Stimulated activated naive B cell treated with anti-CD40 and anti-IgM and Interleukin-4, amounts not matched to agents 10 μg/mL and 1 μg/mL and 100 μg/mL, for 72 hours (primary cell): Measurements from ENCODE around the gene PCDHGB1.
"Not testable (repeated sequence)": the region's sequence is repeated elsewhere in the genome, so short reads cannot be mapped to it uniquely, and the experiment has no call there.

Source experiments
- ATAC-seq, 2 donors: fragments of 150-1000 bp; cut with Tn5 transposase; replicated peaks; 2 replicates each; pipeline ENCODE4 v1.10.0; 2021; ENCODE audit warnings: moderate library complexity in 1 of 2
- DNase-seq: peaks from one replicate; pipeline ENCODE4 v3.0.0; 2021
- H3K27ac Mint-ChIP-seq: one replicate; pipeline ENCODE4 v1.8.0; 2022; ENCODE audit warnings: mild to moderate bottlenecking, mixed read lengths
- H3K27me3 Mint-ChIP-seq, 2 donors: one replicate each; pipeline ENCODE4 v1.8.0; 2022; ENCODE audit warnings: mixed read lengths in 2 of 2
- H3K36me3 Mint-ChIP-seq, 2 donors: one replicate each; pipeline ENCODE4 v1.8.0; 2022; ENCODE audit warnings: mixed read lengths in 2 of 2, mild to moderate bottlenecking in 1 of 2
- H3K4me1 Mint-ChIP-seq, 2 donors: one replicate each; pipeline ENCODE4 v1.8.0; 2022; ENCODE audit warnings: mixed read lengths in 2 of 2, mild to moderate bottlenecking in 1 of 2
- H3K4me3 Mint-ChIP-seq, 2 donors: one replicate each; pipeline ENCODE4 v1.8.0; 2022; ENCODE audit warnings: mild to moderate bottlenecking in 2 of 2, mixed read lengths in 2 of 2, moderate library complexity in 1 of 2
- H3K9me3 Mint-ChIP-seq, 2 donors: one replicate each; pipeline ENCODE4 v1.8.0; 2022; ENCODE audit warnings: mixed read lengths in 2 of 2, mild to moderate bottlenecking in 1 of 2

The PCDHGB1 gene

DNA sequence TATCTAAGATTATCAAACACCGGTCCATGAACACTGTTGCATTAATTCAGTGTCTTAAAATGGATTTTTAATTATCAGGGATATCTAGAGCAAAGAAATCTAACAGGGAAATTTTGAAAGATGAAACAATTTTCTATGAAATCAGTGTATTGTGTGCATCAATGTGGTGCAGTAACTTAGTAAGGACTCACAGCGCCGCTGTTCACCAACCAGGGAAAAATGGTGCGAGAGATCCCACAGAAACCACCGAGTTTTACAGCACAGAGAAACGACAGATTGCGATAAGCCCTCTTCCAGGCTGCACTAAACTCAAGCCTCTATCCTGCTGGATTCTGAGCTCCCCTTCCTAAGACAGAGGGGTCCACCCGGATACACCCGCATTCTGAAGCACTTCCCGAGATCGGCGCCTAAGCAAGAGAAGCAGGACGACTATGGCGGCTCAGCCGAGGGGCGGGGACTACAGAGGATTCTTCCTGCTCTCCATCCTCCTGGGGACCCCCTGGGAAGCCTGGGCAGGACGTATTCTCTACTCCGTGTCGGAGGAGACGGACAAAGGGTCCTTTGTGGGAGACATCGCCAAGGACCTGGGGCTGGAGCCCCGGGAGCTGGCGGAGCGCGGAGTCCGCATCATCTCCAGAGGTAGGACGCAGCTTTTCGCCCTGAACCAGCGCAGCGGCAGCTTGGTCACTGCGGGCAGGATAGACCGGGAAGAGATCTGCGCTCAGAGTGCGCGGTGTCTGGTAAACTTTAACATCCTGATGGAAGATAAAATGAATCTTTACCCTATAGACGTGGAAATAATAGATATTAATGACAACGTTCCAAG is 32.8 kb downstream of the PCDHGB1 start, which contains the start of gene PCDHGA7:
Gene PCDHGA7 (plus strand): TSS at position 274 of the 826 bp plus-strand sequence. CDS start 158 bp downstream, at position 432.
- ATAC-seq: no peak
- Mint-ChIP-seq H3K36me3 (peaks cover 4 to 5% of the 10 kb centered on the region in 2 donors), H3K27ac (peak within 1 kb of the TSS; percentile 14), H3K4me1 (peaks cover 0 to 4% of the 10 kb centered on the region in 2 donors), H3K27me3 (peaks cover 57 to 69% of the 10 kb centered on the region in 2 donors), H3K4me3 (peak within 1 kb of the TSS; percentile 70 to 81), H3K9me3 (peaks cover 7 to 8% of the 10 kb centered on the region in 2 donors)
- no peak for DNase-seq

DNA sequence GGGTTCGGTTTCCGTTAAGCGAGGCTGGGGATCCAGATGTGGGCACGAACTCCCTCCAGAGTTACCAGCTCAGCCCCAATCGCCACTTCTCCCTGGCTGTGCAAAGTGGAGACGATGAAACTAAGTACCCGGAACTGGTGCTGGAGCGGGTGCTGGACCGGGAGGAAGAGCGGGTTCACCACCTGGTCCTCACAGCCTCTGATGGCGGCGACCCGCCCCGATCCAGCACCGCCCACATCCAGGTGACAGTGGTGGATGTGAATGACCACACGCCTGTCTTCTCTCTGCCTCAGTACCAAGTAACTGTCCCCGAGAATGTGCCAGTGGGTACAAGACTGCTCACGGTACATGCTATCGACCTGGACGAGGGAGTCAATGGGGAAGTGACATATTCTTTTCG is 33.4 kb downstream of the PCDHGB1 start:
- no peak for DNase-seq
- no peak overlapping the region for H3K27ac Mint-ChIP-seq
- H3K9me3 Mint-ChIP-seq: peaks cover 8 to 9% of the 10 kb centered on the region in 2 donors
- H3K4me3 Mint-ChIP-seq: peak overlapping the region in 1 of 2 donors; percentile 81
- ATAC-seq: no peak
- peaks cover 0 to 4% of the 10 kb centered on the region in 2 donors for H3K4me1 Mint-ChIP-seq
- H3K36me3 Mint-ChIP-seq: peaks cover 4 to 6% of the 10 kb centered on the region in 2 donors
- H3K27me3 Mint-ChIP-seq: peaks cover 58 to 71% of the 10 kb centered on the region in 2 donors

DNA sequence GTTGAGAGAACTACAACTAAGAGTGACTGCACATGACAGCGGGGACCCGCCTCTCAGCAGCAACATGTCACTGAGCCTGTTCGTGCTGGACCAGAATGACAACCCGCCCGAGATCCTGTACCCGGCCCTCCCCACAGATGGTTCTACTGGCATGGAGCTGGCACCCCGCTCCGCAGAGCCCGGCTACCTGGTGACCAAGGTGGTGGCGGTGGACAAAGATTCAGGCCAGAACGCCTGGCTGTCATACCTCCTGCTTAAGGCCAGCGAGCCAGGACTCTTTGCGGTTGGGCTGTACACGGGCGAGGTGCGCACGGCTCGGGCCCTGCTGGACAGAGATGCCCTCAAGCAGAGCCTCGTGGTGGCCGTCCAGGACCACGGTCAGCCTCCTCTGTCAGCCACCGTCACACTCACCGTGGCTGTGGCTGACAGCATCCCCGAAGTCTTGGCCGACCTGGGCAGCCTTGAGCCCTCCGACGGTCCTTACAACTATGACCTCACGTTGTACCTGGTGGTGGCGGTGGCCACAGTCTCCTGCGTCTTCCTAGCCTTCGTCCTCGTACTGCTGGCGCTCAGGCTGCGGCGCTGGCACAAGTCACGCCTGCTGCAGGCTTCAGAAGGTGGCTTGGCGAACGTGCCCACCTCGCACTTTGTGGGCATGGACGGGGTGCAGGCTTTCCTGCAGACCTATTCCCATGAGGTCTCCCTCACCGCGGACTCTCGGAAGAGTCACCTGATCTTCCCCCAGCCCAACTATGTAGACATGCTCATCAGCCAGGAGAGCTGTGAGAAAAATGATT is 34.8 kb downstream of the PCDHGB1 start:
- Mint-ChIP-seq H3K4me3 (no peak overlapping the region), H3K4me1 (peaks cover 0 to 4% of the 10 kb centered on the region in 2 donors), H3K9me3 (peaks cover 9 to 10% of the 10 kb centered on the region in 2 donors), H3K36me3 (peaks cover 9 to 10% of the 10 kb centered on the region in 2 donors), H3K27ac (no peak overlapping the region), H3K27me3 (peaks cover 71 to 79% of the 10 kb centered on the region in 2 donors)
- ATAC-seq (no peak), DNase-seq (no peak)

DNA sequence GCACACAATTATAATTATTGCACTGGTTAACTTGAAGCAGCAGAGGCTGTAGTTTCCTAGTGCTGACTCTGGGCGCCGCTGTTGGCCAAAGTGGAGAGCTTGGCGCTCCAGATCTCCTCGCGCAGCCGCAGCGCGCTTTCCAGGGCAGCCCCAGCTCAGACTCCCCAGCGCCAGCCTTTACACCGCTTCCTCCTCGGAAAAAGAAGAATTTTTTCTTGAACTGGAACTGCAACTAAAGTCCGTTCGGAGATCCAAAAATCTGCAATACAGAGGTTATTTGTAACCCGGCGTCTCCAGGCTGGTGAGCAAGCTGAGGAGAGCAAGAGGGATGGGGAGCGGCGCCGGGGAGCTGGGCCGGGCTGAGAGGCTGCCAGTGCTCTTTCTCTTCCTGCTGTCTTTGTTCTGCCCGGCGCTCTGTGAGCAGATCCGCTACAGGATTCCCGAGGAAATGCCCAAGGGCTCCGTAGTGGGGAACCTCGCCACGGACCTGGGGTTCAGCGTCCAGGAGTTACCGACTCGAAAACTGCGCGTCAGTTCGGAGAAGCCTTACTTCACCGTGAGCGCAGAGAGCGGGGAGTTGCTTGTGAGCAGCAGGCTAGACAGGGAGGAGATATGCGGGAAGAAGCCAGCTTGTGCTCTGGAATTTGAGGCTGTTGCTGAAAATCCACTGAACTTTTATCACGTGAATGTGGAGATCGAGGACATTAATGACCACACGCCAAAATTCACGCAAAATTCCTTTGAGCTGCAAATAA is 37.8 kb downstream of the PCDHGB1 start, which contains the start of gene PCDHGB4:
Gene PCDHGB4 (plus strand): TSS at position 142 of the 755 bp plus-strand sequence. CDS start 187 bp downstream, at position 329.
- H3K27ac Mint-ChIP-seq, H3K4me1 Mint-ChIP-seq, DNase-seq: not testable (repeated sequence)
- peaks cover 17 to 19% of the 10 kb centered on the region in 2 donors for H3K9me3 Mint-ChIP-seq
- peaks cover 70 to 85% of the 10 kb centered on the region in 2 donors for H3K27me3 Mint-ChIP-seq
- ATAC-seq: peak in 1 of 2 donors; percentile 34
- peak within 1 kb of the TSS; percentile 57 to 68 for H3K4me3 Mint-ChIP-seq
- H3K36me3 Mint-ChIP-seq: peaks cover 11 to 19% of the 10 kb centered on the region in 2 donors

DNA sequence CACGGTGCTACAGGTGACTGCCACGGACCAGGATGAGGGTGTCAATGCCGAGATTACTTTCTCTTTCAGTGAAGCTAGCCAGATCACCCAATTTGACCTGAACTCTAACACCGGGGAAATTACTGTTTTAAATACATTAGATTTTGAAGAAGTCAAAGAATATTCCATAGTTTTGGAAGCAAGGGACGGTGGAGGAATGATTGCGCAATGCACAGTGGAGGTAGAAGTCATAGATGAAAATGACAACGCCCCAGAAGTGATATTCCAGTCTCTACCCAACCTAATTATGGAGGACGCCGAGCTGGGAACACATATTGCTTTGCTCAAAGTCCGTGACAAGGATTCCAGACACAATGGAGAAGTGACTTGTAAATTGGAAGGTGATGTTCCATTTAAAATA is 38.8 kb downstream of the PCDHGB1 start:
- ATAC-seq: no peak
- peaks cover 0 to 5% of the 10 kb centered on the region in 2 donors for H3K4me1 Mint-ChIP-seq
- no peak overlapping the region for H3K27ac Mint-ChIP-seq
- no peak overlapping the region for H3K4me3 Mint-ChIP-seq
- DNase-seq: no peak
- peaks cover 9 to 17% of the 10 kb centered on the region in 2 donors for H3K36me3 Mint-ChIP-seq
- peaks cover 19 to 20% of the 10 kb centered on the region in 2 donors for H3K9me3 Mint-ChIP-seq
- H3K27me3 Mint-ChIP-seq: peaks cover 67 to 84% of the 10 kb centered on the region in 2 donors

DNA sequence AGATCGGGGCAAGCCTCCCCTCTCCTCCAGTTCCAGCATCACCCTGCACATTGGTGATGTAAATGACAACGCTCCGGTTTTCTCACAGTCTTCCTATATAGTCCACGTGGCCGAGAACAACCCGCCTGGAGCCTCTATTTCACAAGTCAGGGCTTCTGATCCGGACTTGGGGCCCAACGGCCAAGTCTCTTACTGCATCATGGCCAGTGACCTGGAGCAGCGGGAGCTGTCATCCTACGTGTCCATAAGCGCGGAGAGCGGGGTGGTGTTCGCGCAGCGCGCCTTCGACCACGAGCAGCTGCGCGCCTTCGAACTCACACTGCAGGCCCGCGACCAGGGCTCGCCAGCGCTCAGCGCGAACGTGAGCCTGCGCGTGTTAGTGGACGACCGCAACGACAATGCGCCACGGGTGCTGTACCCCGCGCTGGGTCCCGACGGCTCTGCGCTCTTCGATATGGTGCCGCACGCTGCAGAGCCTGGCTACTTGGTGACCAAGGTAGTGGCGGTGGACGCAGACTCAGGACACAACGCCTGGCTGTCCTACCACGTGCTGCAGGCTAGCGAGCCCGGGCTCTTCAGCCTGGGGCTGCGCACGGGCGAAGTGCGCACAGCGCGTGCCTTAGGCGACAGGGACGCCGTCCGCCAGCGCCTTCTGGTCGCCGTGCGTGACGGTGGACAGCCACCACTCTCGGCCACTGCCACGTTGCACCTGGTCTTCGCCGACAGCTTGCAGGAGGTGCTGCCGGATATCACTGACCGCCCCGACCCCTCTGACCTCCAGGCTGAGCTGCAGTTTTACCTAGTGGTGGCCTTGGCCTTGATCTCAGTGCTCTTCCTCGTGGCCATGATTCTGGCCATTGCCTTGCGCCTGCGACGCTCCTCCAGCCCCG is 39.5 kb downstream of the PCDHGB1 start:
- Mint-ChIP-seq H3K4me3 (no peak overlapping the region), H3K36me3 (peaks cover 13 to 17% of the 10 kb centered on the region in 2 donors), H3K4me1 (peaks cover 0 to 5% of the 10 kb centered on the region in 2 donors), H3K9me3 (peaks cover 23 to 25% of the 10 kb centered on the region in 2 donors), H3K27ac (peak overlapping the region; percentile 52), H3K27me3 (peaks cover 67 to 83% of the 10 kb centered on the region in 2 donors)
- DNase-seq (no peak), ATAC-seq (no peak)

DNA sequence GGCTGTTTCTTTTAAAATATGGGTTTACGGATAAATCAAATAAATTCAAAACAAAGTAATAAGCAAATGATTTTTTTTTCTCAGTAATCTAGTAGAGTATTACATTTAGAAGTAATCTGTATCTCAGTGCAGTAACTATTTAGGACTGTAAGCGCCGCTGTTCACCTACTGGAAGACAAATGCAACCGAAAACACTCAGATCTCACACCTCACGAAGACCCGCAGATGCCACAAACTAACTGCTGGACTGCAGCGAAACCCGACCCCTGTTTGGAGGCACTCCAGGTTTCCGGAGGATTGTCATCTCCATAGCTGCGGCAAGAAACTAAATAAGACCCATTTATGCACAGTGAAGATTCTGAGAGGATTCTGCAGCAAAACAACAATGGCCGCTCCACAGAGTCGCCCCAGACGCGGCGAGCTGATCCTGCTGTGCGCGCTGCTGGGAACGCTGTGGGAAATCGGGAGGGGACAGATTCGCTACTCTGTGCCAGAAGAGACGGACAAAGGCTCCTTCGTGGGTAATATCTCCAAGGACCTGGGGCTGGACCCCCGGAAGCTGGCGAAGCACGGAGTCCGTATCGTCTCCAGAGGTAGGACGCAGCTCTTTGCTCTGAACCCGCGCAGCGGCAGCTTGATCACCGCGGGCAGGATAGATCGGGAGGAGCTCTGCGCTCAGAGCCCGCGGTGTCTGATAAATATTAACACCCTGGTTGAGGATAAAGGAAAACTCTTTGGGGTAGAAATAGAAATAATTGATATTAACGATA is 42.7 kb downstream of the PCDHGB1 start, which contains the start of gene PCDHGA8:
Gene PCDHGA8 (plus strand): TSS at position 205 of the 770 bp plus-strand sequence. CDS start 181 bp downstream, at position 386.
- H3K27me3 Mint-ChIP-seq: peaks cover 62 to 75% of the 10 kb centered on the region in 2 donors
- H3K4me3 Mint-ChIP-seq: peak within 1 kb of the TSS; percentile 2 to 47
- ATAC-seq (no peak), DNase-seq (no peak)
- peaks cover 0 to 5% of the 10 kb centered on the region in 2 donors for H3K4me1 Mint-ChIP-seq
- peaks cover 16 to 20% of the 10 kb centered on the region in 2 donors for H3K36me3 Mint-ChIP-seq
- H3K9me3 Mint-ChIP-seq: peaks cover 20 to 22% of the 10 kb centered on the region in 2 donors
- peak within 1 kb of the TSS; percentile 73 for H3K27ac Mint-ChIP-seq

DNA sequence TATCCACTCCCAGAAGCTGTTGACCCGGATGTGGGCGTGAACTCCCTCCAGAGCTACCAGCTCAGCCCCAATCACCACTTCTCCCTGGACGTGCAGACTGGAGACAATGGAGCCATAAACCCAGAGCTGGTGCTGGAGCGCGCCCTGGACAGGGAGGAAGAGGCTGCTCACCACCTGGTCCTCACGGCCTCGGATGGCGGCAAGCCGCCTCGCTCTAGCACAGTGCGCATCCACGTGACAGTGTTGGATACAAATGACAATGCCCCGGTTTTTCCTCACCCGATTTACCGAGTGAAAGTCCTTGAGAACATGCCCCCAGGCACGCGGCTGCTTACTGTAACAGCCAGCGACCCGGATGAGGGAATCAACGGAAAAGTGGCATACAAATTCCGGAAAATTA is 43.4 kb downstream of the PCDHGB1 start:
- H3K4me1 Mint-ChIP-seq: peaks cover 0 to 5% of the 10 kb centered on the region in 2 donors
- DNase-seq (no peak), ATAC-seq (no peak)
- peaks cover 60 to 73% of the 10 kb centered on the region in 2 donors for H3K27me3 Mint-ChIP-seq
- peaks cover 16 to 20% of the 10 kb centered on the region in 2 donors for H3K36me3 Mint-ChIP-seq
- H3K9me3 Mint-ChIP-seq: peaks cover 20 to 22% of the 10 kb centered on the region in 2 donors
- H3K27ac Mint-ChIP-seq: no peak overlapping the region
- no peak overlapping the region for H3K4me3 Mint-ChIP-seq

DNA sequence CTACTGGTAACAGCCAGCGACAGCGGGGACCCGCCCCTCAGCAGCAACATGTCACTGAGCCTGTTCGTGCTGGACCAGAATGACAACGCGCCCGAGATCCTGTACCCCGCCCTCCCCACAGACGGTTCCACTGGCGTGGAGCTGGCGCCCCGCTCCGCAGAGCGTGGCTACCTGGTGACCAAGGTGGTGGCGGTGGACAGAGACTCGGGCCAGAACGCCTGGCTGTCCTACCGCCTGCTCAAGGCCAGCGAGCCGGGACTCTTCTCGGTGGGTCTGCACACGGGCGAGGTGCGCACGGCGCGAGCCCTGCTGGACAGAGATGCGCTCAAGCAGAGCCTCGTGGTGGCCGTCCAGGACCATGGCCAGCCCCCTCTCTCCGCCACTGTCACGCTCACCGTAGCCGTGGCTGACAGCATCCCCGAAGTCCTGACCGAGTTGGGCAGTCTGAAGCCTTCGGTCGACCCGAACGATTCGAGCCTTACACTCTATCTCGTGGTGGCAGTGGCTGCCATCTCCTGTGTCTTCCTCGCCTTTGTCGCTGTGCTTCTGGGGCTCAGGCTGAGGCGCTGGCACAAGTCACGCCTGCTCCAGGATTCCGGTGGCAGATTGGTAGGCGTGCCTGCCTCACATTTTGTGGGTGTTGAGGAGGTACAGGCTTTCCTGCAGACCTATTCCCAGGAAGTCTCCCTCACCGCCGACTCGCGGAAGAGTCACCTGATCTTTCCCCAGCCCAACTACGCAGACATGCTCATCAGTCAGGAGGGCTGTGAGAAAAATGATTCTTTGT is 44.7 kb downstream of the PCDHGB1 start:
- ATAC-seq, DNase-seq, H3K4me1 Mint-ChIP-seq, H3K27ac Mint-ChIP-seq, H3K4me3 Mint-ChIP-seq: not testable (repeated sequence)
- H3K36me3 Mint-ChIP-seq: peaks cover 16 to 17% of the 10 kb centered on the region in 2 donors
- H3K9me3 Mint-ChIP-seq: peaks cover 20 to 23% of the 10 kb centered on the region in 2 donors
- H3K27me3 Mint-ChIP-seq: peaks cover 59 to 72% of the 10 kb centered on the region in 2 donors

DNA sequence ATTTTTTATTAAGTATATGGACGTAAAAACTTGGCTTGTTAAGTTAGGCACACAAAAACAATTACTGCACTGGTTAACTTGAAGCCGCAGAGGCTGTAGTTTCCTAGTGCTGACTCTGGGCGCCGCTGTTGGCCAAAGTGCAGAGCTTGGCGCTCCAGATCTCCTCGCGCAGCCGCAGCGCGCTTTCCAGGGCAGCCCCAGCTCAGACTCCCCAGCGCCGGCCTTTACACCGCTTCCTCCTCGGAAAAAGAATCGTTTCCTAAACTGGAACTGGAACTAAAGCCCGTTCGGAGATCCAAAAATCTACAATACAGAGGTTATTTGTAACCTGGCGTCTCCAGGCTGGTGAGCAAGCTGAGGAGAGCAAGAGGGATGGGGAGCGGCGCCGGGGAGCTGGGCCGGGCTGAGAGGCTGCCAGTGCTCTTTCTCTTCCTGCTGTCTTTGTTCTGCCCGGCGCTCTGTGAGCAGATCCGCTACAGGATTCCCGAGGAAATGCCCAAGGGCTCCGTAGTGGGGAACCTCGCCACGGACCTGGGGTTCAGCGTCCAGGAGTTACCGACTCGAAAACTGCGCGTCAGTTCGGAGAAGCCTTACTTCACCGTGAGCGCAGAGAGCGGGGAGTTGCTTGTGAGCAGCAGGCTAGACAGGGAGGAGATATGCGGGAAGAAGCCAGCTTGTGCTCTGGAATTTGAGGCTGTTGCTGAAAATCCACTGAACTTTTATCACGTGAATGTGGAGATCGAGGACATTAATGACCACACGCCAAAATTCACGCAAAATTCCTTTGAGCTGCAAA is 48.1 kb downstream of the PCDHGB1 start, which contains the start of gene PCDHGB5:
Gene PCDHGB5 (plus strand): TSS at position 192 of the 796 bp plus-strand sequence. CDS start 181 bp downstream, at position 373.
- DNase-seq, H3K4me1 Mint-ChIP-seq: not testable (repeated sequence)
- Mint-ChIP-seq H3K27ac (peak within 1 kb of the TSS; percentile 42), H3K9me3 (peaks cover 15 to 17% of the 10 kb centered on the region in 2 donors), H3K36me3 (peaks cover 15 to 17% of the 10 kb centered on the region in 2 donors), H3K27me3 (peaks cover 61 to 73% of the 10 kb centered on the region in 2 donors), H3K4me3 (peak within 1 kb of the TSS; percentile 65 to 67)
- peak; percentile 60 to 75 for ATAC-seq

DNA sequence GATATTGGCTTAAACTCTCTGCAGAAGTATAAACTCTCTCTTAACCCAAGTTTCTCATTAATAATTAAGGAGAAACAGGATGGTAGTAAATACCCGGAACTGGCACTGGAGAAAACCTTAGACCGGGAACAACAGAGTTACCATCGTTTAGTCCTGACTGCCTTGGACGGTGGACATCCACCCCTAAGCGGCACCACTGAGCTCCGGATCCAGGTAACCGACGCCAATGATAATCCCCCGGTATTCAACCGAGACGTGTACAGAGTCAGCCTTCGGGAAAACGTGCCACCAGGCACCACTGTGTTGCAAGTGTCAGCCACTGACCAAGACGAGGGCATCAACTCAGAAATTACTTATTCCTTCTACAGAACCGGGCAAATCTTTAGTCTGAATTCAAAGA is 48.7 kb downstream of the PCDHGB1 start:
- peaks cover 63 to 74% of the 10 kb centered on the region in 2 donors for H3K27me3 Mint-ChIP-seq

More for the DNA sequence above, 48.7 kb downstream of the PCDHGB1 start:
- Mint-ChIP-seq H3K36me3 (peaks cover 17 to 19% of the 10 kb centered on the region in 2 donors), H3K27ac (no peak overlapping the region), H3K9me3 (peaks cover 14 to 17% of the 10 kb centered on the region in 2 donors), H3K4me1 (peaks cover 4 to 6% of the 10 kb centered on the region in 2 donors), H3K4me3 (peak overlapping the region in 1 of 2 donors; percentile 6)
- DNase-seq: no peak
- ATAC-seq: no peak
